ENCODE measurements around the gene DIP2B. TPM values are rescaled to one million over a fixed set of nuclear protein-coding genes. Genes with fewer than 3 reads are reported as not detected.
"Not testable (repeated sequence)": the region's sequence is repeated elsewhere in the genome, so short reads cannot be mapped to it uniquely, and the experiment has no call there.

Gene DIP2B
- total RNA-seq, 1 donor from 2014 or later = 21.1 TPM

DNA sequence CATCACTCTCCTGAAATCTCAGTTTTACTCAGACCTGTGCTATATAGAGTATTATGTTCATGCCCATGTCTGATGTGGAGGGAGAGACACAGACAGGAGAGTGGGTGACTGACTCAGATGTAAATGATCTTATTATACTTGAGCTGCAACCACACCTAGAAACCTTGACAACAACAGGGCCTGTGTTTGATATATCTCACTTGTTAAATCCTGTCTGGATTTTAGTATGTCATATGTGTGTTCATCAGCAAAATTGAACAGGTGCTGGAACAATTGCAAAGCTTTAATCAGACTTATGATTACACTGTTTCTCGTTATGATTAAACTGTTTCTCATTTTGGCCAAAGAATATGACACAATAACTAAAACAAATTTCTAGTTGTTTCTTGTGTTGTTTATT is 37.7 kb downstream of the DIP2B start:
- H3K36me3 ChIP-seq (ENCODE audit: control insufficient read depth, insufficient read depth, low read length) = no peaks in the 10 kb centered on the region
- H3K27me3 ChIP-seq (ENCODE audit: control insufficient read depth, insufficient read depth, low read length) = no peaks in the 10 kb centered on the region
- TF ChIP-seq CTCF (IDR thresholded peaks at IDR 0.05; ENCODE audit: insufficient read depth, low read length, severe bottlenecking) = no peak
- no peak overlapping the region for H3K4me3 ChIP-seq (ENCODE audit: low read depth, low read length)
- DNase-seq (ENCODE audit: low read depth) (peak; percentile 99), FAIRE-seq (no peak)

GRCh38 chr12:50543188-50543587 is 38.4 kb downstream of the DIP2B start:
- H3K4me3 ChIP-seq (ENCODE audit: low read depth, low read length); H3K27me3 ChIP-seq (ENCODE audit: control insufficient read depth, insufficient read depth, low read length); H3K36me3 ChIP-seq (ENCODE audit: control insufficient read depth, insufficient read depth, low read length); FAIRE-seq; DNase-seq (ENCODE audit: low read depth): not testable (repeated sequence)

- H3K4me3 ChIP-seq (ENCODE audit: low read depth, low read length) = no peak overlapping the region
- no peaks in the 10 kb centered on the region for H3K27me3 ChIP-seq (ENCODE audit: control insufficient read depth, insufficient read depth, low read length)
- FAIRE-seq (no peak), DNase-seq (ENCODE audit: low read depth) (no peak)
- no peaks in the 10 kb centered on the region for H3K36me3 ChIP-seq (ENCODE audit: control insufficient read depth, insufficient read depth, low read length)
- no peak for TF ChIP-seq CTCF (IDR thresholded peaks at IDR 0.05; ENCODE audit: insufficient read depth, low read length, severe bottlenecking)
Observed at GRCh38 chr12:50545213-50545612, 40.4 kb downstream of the DIP2B start.

- Histone ChIP-seq H3K36me3 (ENCODE audit: control insufficient read depth, insufficient read depth, low read length) (no peaks in the 10 kb centered on the region), H3K4me3 (ENCODE audit: low read depth, low read length) (no peak overlapping the region), H3K27me3 (ENCODE audit: control insufficient read depth, insufficient read depth, low read length) (no peaks in the 10 kb centered on the region)
- FAIRE-seq (no peak), DNase-seq (ENCODE audit: low read depth) (no peak)
- TF ChIP-seq CTCF (IDR thresholded peaks at IDR 0.05; ENCODE audit: insufficient read depth, low read length, severe bottlenecking) = no peak
Observed at GRCh38 chr12:50545786-50546185, 41.0 kb downstream of the DIP2B start.

GRCh38 chr12:50546441-50547318 is 41.9 kb downstream of the DIP2B start:
- DNase-seq (ENCODE audit: low read depth) (no peak), FAIRE-seq (no peak)
- Histone ChIP-seq H3K27me3 (ENCODE audit: control insufficient read depth, insufficient read depth, low read length) (no peaks in the 10 kb centered on the region), H3K36me3 (ENCODE audit: control insufficient read depth, insufficient read depth, low read length) (no peaks in the 10 kb centered on the region), H3K4me3 (ENCODE audit: low read depth, low read length) (no peak overlapping the region)
- no peak for TF ChIP-seq CTCF (IDR thresholded peaks at IDR 0.05; ENCODE audit: insufficient read depth, low read length, severe bottlenecking)

- no peak for TF ChIP-seq CTCF (IDR thresholded peaks at IDR 0.05; ENCODE audit: insufficient read depth, low read length, severe bottlenecking)
- FAIRE-seq (no peak), DNase-seq (ENCODE audit: low read depth) (no peak)
- no peaks in the 10 kb centered on the region for H3K27me3 ChIP-seq (ENCODE audit: control insufficient read depth, insufficient read depth, low read length)
- H3K36me3 ChIP-seq (ENCODE audit: control insufficient read depth, insufficient read depth, low read length) = no peaks in the 10 kb centered on the region
- H3K4me3 ChIP-seq (ENCODE audit: low read depth, low read length) = no peak overlapping the region
Observed at GRCh38 chr12:50547742-50548141, 43.0 kb downstream of the DIP2B start.
